H4 (cell line): ENCODE data around the gene GPR84. TPM values are rescaled to one million over a fixed set of nuclear protein-coding genes. Genes with fewer than 3 reads are reported as not detected.
A peak's percentile ranks its signal among the peaks of the same experiment; 100 is the strongest.

Experiments used
- DNase-seq: peaks from one replicate; pipeline ENCODE4 v3.0.0-alpha.2; 2015; ENCODE audit warnings: low spot score
- total RNA-seq: library from RNA; depleted of rRNA; stranded (reverse); fragments of >200 nt; shearing (Covaris generic); gene quantifications from 2 replicates; pipeline ENCODE4 v1.2.3, GENCODE V29; 2014; rRNA removed

Gene GPR84
- total RNA-seq, result not detected in 2 replicates

GRCh38 chr12:54364413-54364812 is at the start of gene GPR84:
Gene GPR84, minus strand, starts transcription at chr12:54364486. Its CDS starts 635 bp downstream, at chr12:54363851.
- DNase-seq, result no peak

GRCh38 chr12:54413284-54414190 is 49.3 kb upstream of the GPR84 start:
- DNase-seq, result peak; percentile 36

DNA sequence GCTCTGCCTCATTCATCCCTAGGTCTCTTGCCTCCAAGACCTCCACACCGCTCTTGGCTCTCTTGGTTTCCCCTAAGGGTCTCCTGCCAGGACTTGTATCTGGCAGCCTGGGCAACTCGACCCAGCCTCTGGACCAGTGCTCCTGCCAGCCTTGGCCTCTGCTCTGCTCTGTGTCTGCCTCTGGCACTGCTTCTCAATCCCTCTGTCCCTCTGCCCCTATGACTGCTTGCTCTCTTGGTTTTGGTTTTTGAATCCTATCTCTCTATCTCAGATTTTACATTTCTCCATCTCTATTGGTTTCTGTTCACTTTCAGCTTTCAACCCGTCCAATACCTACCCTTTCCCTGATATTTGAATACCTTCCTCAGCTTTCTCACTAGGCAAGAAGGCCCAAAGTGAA is 48.5 kb upstream of the GPR84 start:
- DNase-seq, result no peak

- no peak for DNase-seq
These were observed 48.1 kb upstream of the GPR84 start for GRCh38 chr12:54412348-54412747.

- DNase-seq, result peak; percentile 54
These were observed 47.3 kb upstream of the GPR84 start for GRCh38 chr12:54411391-54412241.

GRCh38 chr12:54409267-54409666 is 45.0 kb upstream of the GPR84 start:
- no peak for DNase-seq

- no peak for DNase-seq
These were observed 43.1 kb upstream of the GPR84 start for GRCh38 chr12:54407183-54407905.

GRCh38 chr12:54405573-54405972 is 41.3 kb upstream of the GPR84 start:
- no peak for DNase-seq

GRCh38 chr12:54405106-54405505 is 40.8 kb upstream of the GPR84 start:
- no peak for DNase-seq

DNA sequence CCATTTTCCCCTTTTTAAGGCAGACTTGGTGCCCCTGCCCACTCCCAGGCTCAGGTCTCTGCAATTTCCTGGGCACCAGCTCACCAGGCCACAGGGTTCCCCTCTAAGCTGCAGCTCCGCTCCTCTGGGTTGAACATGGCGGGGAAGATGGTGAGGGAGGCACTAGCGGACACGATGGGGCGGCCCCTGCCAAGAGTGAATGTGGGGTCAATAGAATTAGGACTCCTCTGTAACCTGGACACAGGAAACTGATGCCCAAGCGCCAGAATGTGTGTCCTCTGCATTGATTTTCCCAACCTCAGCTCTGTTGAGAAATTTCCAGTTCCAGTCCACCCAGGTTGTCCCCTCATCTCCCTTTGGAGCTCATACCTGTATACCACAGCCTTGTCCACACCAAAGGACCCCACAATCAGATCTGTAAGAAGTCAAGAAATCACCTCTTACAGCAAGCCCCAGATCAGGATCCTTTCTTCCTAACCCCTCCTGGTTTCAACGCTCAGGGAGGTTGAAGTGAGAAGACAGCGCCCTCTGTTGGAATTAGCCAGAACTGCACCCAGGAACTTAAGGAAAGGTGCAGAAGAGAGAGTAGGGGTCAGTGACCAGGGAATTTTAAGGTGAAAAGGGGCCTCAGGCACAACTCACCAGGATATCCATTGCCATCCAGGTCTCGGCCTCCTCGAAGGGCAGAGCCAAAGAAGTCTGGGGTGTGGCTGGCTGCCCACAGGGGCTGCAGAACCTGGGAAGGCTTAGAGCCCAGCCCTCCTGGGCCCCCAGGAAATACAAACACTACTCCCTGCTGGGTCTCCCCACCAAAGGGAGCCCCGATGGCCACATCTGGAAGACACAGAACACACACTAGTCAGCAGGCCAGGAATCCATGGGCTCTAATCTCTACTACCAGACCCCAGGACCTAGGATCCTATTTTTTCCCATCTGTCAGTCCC is 40.0 kb upstream of the GPR84 start:
- no peak for DNase-seq

DNA sequence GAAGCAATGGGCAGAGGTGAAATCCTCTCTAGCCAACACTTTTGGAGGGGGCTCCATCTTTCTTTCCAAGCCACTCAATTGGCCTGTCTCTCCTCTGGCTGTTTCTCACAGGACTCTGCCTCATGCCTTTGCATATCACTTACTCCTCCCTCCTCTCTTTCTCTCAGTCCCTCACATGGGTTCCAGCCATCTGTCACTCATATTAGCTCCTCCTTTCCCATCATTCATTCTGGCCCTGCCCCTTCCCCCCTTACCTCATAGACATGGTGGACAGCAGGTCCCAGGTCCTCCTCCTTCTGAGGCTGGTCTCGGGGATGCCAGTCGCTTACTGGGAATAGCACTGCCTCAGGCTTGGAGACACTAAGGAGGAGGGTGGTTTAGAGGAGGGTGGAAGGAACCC is 36.8 kb upstream of the GPR84 start:
- DNase-seq, result no peak

GRCh38 chr12:54398995-54399793 is 34.9 kb upstream of the GPR84 start:
- DNase-seq, result peak; percentile 67

DNA sequence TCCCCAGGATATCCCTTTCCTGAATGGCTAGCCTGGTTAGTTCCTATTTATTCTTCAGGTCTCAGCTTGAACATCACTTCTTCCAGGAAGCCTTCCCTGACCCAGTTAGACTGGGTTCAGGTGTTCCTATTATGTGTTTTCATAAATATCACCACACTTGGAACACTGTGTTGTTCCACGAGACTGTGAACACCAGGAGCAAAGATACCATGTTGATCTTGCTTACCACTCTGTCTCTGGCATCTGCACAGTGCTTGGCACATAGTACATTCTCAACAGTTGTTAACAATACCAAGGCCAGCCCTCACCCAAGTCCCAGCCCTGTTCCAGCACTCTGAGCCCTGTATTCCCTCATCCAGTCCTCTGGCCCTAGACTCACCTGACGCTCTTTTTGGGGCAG is 33.9 kb upstream of the GPR84 start:
- DNase-seq, result no peak

DNA sequence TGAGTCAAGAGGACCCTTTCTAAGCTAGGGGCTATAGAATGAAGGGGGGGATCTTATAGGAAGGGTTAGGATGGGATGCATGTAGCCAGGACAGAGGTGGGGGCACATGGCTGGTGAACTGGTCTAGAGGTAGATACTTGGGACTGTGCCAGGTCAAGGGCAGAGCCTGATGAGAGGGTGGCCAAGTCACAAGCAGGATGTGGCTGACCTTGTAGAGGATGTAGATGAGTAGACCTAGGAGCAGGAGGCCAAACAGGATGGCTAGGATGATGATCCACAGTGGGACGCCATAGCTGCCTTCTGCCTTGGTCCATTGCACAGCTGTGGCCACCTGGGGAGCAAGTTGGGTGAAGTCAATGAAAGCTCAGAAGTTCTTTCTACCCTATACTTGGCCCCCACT is 32.9 kb upstream of the GPR84 start:
- DNase-seq, result no peak

GRCh38 chr12:54395545-54395944 is 31.3 kb upstream of the GPR84 start:
- DNase-seq, result no peak

DNA sequence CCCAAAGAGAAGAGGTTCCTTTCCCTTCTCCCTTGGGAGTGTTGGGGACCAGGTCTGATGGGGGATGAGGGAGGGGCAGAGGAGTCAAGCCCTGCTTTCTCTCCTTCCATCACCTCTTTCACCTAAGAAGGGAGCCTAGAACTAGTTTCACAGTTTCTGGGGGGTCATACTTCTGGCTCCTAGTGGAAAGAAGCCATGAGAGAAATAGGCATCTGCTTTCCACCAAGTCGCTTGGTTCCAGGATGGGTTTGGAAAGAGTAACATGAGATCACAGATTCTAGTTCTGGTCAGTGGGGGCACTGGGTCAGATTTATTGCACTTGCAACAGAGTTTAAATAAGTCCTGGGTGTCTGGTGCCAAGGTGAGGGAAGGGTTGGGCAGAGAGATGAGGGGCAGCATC is 30.7 kb upstream of the GPR84 start:
- DNase-seq, result no peak

DNA sequence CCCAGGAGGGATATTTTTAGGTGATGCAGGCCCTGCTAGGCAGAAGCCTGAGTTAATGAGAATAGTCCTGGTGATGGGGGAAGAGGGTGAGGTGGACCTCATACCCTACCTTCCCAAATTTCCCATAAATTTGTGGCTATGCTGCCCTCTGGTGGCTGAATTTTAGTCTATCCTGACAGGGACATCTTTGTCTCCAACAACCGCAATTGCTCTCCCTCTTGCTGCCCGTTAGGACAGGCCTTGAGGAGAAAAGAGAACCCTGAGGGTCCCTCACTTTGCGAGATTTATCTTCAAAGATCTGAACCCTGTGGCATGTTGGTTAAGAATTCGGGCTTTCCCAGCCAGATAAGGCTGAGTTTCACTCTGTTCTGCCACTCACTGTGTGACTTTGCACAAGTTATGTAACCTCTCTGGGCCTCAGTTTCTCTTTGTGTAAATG is 30.0 kb upstream of the GPR84 start:
- peak; percentile 38 for DNase-seq

- no peak for DNase-seq
These were observed 29.5 kb upstream of the GPR84 start for GRCh38 chr12:54393743-54394142.

GRCh38 chr12:54393207-54393609 is 28.9 kb upstream of the GPR84 start:
- DNase-seq, result no peak
